Astrocyte of the cerebellum (primary cell): ENCODE results near the gene LTN1.
A peak's percentile ranks its signal among the peaks of the same experiment; 100 is the strongest.

Experiments
- DNase-seq: peaks from one replicate; pipeline ENCODE4 v3.0.0-alpha.2; 2011; ENCODE audit warnings: low read depth
- H3K4me3 ChIP-seq: 2 replicates; pipeline ENCODE4 v1.5.1; 2011; ENCODE audit warnings: mild to moderate bottlenecking, low read depth, low read length, moderate library complexity
- CTCF ChIP-seq: IDR thresholded peaks from 2 replicates; pipeline ENCODE4 v1.5.1; 2012; ENCODE audit warnings: low read length, low read depth, moderate library complexity, mild to moderate bottlenecking; ENCODE audit errors: missing control alignments
- in situ Hi-C: cut with HindIII; loops from 2 replicates; pipeline ENCODE4 v1.10.0; 2017; ENCODE audit warnings: low sequenced_read_pairs

Gene LTN1

GRCh38 chr21:28892199-28893111, 100.2 kb downstream of the LTN1 start:
- DNase-seq, result no peak
- no peak for TF ChIP-seq CTCF
- in situ Hi-C loops, result no loop called here
- H3K4me3 ChIP-seq, result no peak overlapping the region

DNA sequence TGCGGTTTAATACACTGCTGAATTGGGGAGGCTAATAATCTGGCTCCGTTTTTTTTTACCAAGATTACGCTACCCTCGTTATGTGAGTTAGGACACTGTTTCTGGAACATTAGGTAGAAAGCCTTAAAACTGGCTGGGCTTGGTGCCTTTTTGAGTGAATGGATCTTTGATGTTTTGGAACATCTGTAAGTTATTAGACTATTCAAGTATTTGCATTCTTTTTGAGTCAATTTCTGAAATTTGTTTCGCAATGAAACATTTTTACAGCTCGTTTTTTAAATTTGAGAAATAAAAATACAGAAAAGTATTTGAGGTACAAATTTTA, 106.9 kb downstream of the LTN1 start:
- H3K4me3 ChIP-seq, result no peak overlapping the region
- TF ChIP-seq CTCF, result no peak
- DNase-seq, result no peak
- in situ Hi-C loops, result loop anchor here (5.0 kb wide), 1 partner anchor 76 kb away; no protein-coding TSS in a partner anchor

- H3K4me3 ChIP-seq, result peak overlapping the region; percentile 56
- DNase-seq, result peak; percentile 77
- TF ChIP-seq CTCF, result no peak
- in situ Hi-C loops, result loop anchor here (5.0 kb wide), 1 partner anchor 77 kb away; no protein-coding TSS in a partner anchor
Measured at GRCh38 chr21:28884976-28885852, 107.5 kb downstream of the LTN1 start.

- TF ChIP-seq CTCF, result no peak
Measured at GRCh38 chr21:28884481-28884880, 108.2 kb downstream of the LTN1 start.

GRCh38 chr21:28883931-28884330, 108.7 kb downstream of the LTN1 start:
- in situ Hi-C loops, result no loop called here
- no peak for DNase-seq
- no peak overlapping the region for H3K4me3 ChIP-seq
- no peak for TF ChIP-seq CTCF

More at GRCh38 chr21:28884481-28884880, 108.2 kb downstream of the LTN1 start:
- in situ Hi-C loops, result no loop called here
- DNase-seq, result no peak
- H3K4me3 ChIP-seq, result peak overlapping the region; percentile 56

GRCh38 chr21:28882345-28882744, 110.3 kb downstream of the LTN1 start:
- no peak for TF ChIP-seq CTCF
- H3K4me3 ChIP-seq, result no peak overlapping the region
- DNase-seq, result no peak
- in situ Hi-C loops, result no loop called here
